ENCODE measurements around the gene PTGES3L.

GRCh38 chr17:43015579-43015978 is 35.7 kb upstream of the PTGES3L start:
- TF ChIP-seq RCOR1 (IDR thresholded peaks at IDR 0.05; ENCODE audit: low read length), result no peak
- TF ChIP-seq CTCF (IDR thresholded peaks at IDR 0.05), result no peak
- TF ChIP-seq NRF1 (IDR thresholded peaks at IDR 0.05; ENCODE audit: low read depth, low read length), result no peak
- no peak for TF ChIP-seq SMC3 (IDR thresholded peaks at IDR 0.05; ENCODE audit: low read depth, low read length)
- TF ChIP-seq POLR2AphosphoS5 (IDR thresholded peaks at IDR 0.05; ENCODE audit: low read depth, low read length), result no peak
- no peak for TF ChIP-seq SIN3A (IDR thresholded peaks at IDR 0.05; ENCODE audit: borderline replicate concordance, low read depth, low read length)
- TF ChIP-seq MAX (IDR thresholded peaks at IDR 0.05; ENCODE audit: low read depth), result no peak
- no peak for TF ChIP-seq REST (IDR thresholded peaks at IDR 0.05; ENCODE audit: low read depth, low read length)
- TF ChIP-seq NFIC (IDR thresholded peaks at IDR 0.05; ENCODE audit: borderline replicate concordance), result no peak
- TF ChIP-seq FOSL2 (IDR thresholded peaks at IDR 0.05; ENCODE audit: borderline replicate concordance, low read depth), result no peak
- no peak for TF ChIP-seq RFX5 (IDR thresholded peaks at IDR 0.05; ENCODE audit: low read length)
- TF ChIP-seq YY1 (IDR thresholded peaks at IDR 0.05; ENCODE audit: low read depth), result no peak
- TF ChIP-seq MXI1 (IDR thresholded peaks at IDR 0.05; ENCODE audit: low read depth, low read length), result no peak
